Muscle layer of duodenum (tissue), 2 donors: ENCODE data around the gene EDDM13.
"Not testable (repeated sequence)": the region's sequence is repeated elsewhere in the genome, so short reads cannot be mapped to it uniquely, and the experiment has no call there.

Experiments used
- H3K27ac ChIP-seq: one replicate; pipeline ENCODE4 v1.7.0; 2013; ENCODE audit warnings: mild to moderate bottlenecking, low read length
- H3K27me3 ChIP-seq: one replicate; pipeline ENCODE4 v1.7.0; 2013; ENCODE audit warnings: low read depth, mild to moderate bottlenecking, control low read depth, low read length
- H3K36me3 ChIP-seq, 2 donors: one replicate each; pipeline ENCODE4 v1.7.0; 2013; ENCODE audit warnings: low read length in 2 of 2, control low read depth in 1 of 2, mild to moderate bottlenecking in 1 of 2; ENCODE audit not compliant: insufficient read depth in 2 of 2, control insufficient read depth in 1 of 2
- H3K4me1 ChIP-seq, 2 donors: one replicate each; pipeline ENCODE4 v1.7.0; 2013; ENCODE audit warnings: low read length in 2 of 2, mild to moderate bottlenecking in 2 of 2, control low read depth in 1 of 2, moderate library complexity in 1 of 2; ENCODE audit not compliant: insufficient read depth in 2 of 2, control insufficient read depth in 1 of 2
- H3K4me3 ChIP-seq, 2 donors: one replicate each; pipeline ENCODE4 v1.7.0; 2013; ENCODE audit warnings: low read length in 2 of 2, low read depth in 1 of 2, mild to moderate bottlenecking in 1 of 2
- H3K9me3 ChIP-seq, 2 donors: one replicate each; pipeline ENCODE4 v1.7.0; 2013; ENCODE audit warnings: low read length in 2 of 2, control low read depth in 1 of 2, mild to moderate bottlenecking in 1 of 2; ENCODE audit not compliant: control insufficient read depth in 1 of 2
- donor health status: healthy.

Gene EDDM13

DNA sequence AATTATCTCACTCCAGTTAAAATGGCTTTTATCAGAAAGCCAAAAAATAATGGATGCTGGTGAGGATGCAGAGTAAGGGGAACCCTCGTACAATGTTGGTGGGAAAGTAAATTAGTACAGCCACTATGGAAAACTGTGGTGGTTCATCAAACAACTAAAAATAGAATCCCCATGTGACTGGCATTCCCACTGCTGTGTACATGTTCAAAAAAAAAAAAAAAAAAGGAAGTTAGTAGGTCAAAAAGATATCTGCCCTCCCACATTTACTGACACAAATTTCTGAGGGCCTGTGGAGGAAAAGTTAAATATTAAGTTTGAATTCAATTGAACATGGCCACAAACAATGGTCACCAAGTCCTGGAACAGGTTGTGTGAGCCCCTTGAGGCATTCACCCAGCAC is 51.9 kb downstream of the EDDM13 start:
- H3K27ac ChIP-seq = no peak overlapping the region
- H3K4me1 ChIP-seq = no peaks in the 10 kb centered on the region

DNA sequence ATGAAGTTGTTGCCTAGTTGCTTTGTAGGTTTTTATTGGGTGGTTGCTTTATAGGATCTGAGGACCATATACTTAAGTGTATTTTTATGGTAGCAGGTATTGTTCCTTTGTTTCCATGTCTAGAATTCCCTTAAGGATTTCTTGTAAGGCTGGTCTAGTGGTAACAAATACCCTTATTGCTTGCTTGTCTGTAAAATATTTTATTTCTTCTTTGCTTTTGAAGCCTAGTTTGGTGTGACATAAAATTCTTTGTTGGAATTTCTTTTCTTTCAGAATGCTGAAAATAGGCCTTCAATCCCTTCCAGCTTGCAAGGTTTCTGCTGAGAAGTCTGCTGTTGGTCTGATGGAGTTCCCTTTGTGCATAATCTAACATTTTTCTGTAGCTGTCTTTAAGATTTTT is 60.1 kb downstream of the EDDM13 start:
- Histone ChIP-seq H3K36me3 (no peaks in the 10 kb centered on the region), H3K4me1 (no peaks in the 10 kb centered on the region), H3K9me3 (peaks cover 0 to 9% of the 10 kb centered on the region in 2 donors), H3K27me3 (no peaks in the 10 kb centered on the region), H3K27ac (no peak overlapping the region), H3K4me3 (no peak overlapping the region)

More for the DNA sequence above, 51.9 kb downstream of the EDDM13 start:
- H3K9me3 ChIP-seq = no peaks in the 10 kb centered on the region
- no peaks in the 10 kb centered on the region for H3K36me3 ChIP-seq
- no peaks in the 10 kb centered on the region for H3K27me3 ChIP-seq
- no peak overlapping the region for H3K4me3 ChIP-seq

DNA sequence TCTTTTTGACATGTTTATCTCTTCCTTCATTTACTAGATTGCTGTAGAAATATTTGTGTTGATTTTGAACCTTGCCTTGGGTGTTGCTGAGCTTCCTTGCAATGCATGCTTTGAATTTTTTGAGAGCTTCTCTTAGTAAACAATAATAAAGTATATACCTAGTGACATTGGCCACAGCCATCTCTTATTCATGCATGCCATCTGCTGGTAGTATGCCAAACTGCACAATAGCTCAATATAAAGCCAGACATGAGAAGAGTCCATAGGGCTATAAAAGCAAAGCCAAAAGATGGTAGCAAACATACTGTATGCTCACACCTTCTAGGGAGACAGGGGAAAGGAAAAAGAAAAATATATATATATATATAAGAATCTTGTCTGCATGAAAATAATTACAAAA is 61.0 kb downstream of the EDDM13 start:
- Histone ChIP-seq H3K4me3 (no peak overlapping the region), H3K27ac (no peak overlapping the region), H3K4me1 (no peaks in the 10 kb centered on the region), H3K36me3 (no peaks in the 10 kb centered on the region), H3K9me3 (peaks cover 0 to 9% of the 10 kb centered on the region in 2 donors), H3K27me3 (no peaks in the 10 kb centered on the region)

DNA sequence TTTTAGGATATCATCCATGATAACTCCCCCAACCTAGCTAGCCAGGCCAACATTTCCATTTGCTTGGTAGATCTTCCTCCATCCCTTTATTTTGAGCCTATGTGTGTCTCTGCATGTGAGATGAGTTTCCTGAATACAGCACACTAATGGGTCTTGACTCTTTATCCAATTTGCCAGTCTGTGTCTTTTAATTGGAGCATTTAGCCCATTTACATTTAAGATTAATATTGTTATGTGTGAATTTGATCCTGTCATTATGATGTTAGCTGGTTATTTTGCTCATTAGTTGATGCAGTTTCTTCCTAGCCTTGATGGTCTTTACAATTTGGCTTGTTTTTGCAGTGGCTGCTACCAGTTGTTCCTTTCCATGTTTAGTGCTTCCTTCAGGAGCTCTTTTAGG is 62.8 kb downstream of the EDDM13 start:
- not testable (repeated sequence) for H3K4me1 ChIP-seq, H3K4me3 ChIP-seq, H3K27me3 ChIP-seq, H3K36me3 ChIP-seq, H3K27ac ChIP-seq, H3K9me3 ChIP-seq

DNA sequence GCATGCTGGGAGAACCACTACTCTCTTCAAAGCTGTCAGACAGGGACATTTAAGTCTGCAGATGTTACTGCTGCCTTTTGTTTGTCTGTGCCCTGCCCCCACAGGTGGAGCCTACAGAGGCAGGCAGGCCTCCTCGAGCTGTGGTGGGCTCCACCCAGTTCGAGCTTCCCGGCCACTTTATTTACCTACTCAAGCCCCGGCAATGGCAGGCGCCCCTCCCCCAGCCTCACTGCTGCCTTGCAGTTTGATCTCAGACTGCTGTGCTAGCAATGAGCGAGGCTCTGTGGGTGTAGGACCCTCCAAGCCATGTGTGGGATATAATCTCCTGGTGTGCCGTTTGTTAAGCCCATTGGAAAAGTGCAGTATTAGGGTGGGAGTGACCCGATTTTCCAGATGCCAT is 64.5 kb downstream of the EDDM13 start:
- H3K4me3 ChIP-seq, H3K9me3 ChIP-seq, H3K4me1 ChIP-seq, H3K27me3 ChIP-seq, H3K36me3 ChIP-seq, H3K27ac ChIP-seq: not testable (repeated sequence)

DNA sequence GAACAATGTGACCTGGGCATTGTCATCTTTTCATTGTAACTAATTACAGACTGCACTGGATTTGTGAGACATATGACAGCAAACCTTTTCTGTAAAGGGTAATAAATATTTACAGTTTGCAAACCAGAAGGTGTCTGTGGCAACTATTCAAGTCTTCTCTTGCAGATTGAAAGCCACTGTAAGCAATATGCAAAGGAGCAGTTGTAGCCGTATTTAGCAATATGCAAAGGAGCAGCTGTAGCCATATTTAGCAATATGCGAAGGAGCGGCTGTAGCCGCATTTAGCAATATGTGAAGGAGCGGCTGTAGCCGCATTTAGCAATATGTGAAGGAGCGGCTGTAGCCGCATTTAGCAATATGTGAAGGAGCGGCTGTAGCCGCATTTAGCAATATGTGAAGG is 66.5 kb downstream of the EDDM13 start:
- not testable (repeated sequence) for H3K27me3 ChIP-seq, H3K36me3 ChIP-seq, H3K27ac ChIP-seq, H3K4me3 ChIP-seq, H3K9me3 ChIP-seq, H3K4me1 ChIP-seq

DNA sequence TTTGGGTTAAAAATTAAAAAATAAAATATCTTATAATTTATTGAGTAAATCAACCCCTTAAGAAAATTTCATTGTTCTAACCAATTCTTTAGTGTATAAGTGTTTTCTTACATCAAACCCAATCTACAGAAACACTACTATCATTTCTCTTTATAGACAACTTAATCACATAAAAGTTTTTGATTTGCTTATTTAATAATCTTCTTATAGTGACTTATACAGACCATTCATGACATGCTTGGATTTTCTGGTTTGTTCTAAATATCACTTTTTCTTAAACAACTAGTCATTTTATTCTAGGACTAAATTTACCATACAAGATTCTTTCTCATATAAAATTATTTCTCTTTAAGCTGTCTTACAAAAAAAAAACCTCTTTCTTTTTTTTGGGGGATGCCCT is 69.4 kb downstream of the EDDM13 start:
- no peaks in the 10 kb centered on the region for H3K9me3 ChIP-seq
- no peaks in the 10 kb centered on the region for H3K27me3 ChIP-seq
- H3K4me3 ChIP-seq = no peak overlapping the region
- H3K4me1 ChIP-seq = no peaks in the 10 kb centered on the region
- no peaks in the 10 kb centered on the region for H3K36me3 ChIP-seq
- H3K27ac ChIP-seq = no peak overlapping the region

DNA sequence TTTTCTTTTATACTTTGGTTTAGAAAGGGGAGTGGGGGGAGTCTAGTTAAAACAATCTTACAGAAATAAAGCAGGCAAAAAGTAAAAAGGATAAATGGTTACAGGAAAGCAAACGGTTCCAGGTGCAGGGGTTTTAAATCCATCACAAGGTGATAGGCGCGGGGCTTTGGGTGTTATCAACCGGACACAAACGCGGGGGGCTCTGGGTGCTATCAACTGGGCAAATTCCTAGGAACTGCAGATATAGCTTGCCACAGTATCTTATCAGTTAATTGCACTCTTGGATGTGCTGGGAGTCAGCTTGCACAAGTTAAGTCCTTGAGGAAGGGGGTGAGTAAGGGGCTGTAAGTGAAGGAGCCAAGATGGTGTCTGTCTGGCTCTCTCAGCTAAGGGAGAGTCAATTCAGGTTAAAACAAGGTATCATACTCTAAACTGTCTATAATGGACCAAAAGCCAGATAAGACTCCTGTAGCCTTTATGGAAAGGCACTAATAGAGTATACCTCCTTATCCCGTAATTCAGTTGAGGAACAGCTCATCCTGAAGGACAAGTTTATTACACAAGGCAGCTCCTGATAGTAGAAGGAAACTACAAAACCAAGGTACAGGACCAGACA is 74.7 kb downstream of the EDDM13 start:
- Histone ChIP-seq H3K27ac (no peak overlapping the region), H3K4me1 (no peaks in the 10 kb centered on the region), H3K4me3 (no peak overlapping the region), H3K9me3 (no peaks in the 10 kb centered on the region), H3K27me3 (no peaks in the 10 kb centered on the region), H3K36me3 (no peaks in the 10 kb centered on the region)

DNA sequence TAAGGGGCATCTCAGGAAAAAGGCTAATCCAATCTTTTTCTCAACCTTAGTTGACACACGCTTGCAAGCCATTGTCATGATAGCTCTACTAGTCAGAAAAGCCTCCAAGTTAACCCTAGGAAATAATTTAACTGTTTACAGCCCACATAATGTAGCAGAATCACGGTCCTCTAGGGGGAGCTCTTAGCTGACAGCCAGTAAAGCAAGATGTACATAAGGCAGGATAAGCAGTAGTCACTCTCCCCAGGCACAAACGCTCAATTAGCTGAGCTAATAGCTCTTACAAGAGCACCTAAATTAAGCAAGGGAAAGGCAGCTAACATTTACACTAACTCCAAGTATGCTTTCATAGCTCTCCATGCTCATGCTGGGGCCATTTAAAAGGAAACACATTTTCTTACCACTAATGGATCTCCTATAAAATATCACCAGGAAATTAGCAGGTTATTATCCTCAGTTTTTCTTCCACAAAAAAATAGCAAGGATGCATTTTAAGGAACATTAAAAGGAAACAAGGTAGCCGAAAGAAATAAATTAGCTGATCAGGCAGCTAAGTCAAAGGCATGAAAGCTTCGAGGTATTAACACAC is 75.8 kb downstream of the EDDM13 start:
- no peaks in the 10 kb centered on the region for H3K36me3 ChIP-seq
- no peak overlapping the region for H3K4me3 ChIP-seq
- H3K4me1 ChIP-seq = no peaks in the 10 kb centered on the region

DNA sequence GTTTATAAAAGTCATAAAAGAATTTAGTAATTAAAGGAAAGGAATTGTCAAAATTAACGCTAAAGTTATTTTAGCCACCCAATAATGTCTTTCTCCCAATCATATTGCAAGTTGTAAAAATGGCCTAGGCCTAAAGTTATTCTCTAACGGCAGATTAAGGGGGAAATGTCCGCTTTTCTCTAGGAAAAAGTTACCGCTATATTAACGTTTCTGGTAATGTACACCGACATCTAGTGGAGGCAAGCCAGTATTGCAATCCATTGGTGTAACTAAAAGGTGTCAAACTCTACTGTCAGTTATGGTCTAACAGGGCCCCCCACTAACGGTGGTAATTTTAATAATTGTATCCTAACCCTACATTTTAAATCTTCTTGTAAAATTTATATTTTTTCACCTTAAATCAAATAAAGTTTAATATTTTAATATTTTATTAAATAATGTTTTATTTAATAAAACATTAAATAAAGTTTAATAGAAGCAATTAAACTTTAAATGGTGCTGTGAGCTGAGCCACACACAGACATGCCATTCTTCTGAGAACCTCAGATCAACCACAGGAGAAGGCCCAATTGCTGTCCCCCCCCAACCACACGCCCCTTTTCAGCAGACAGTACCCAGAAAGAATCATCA is 78.0 kb downstream of the EDDM13 start:
- no peaks in the 10 kb centered on the region for H3K4me1 ChIP-seq
- no peaks in the 10 kb centered on the region for H3K27me3 ChIP-seq
- H3K4me3 ChIP-seq = no peak overlapping the region
- no peaks in the 10 kb centered on the region for H3K9me3 ChIP-seq
- no peaks in the 10 kb centered on the region for H3K36me3 ChIP-seq
- no peak overlapping the region for H3K27ac ChIP-seq

More for the DNA sequence above, 75.8 kb downstream of the EDDM13 start:
- H3K27ac ChIP-seq = no peak overlapping the region
- H3K9me3 ChIP-seq = no peaks in the 10 kb centered on the region
- no peaks in the 10 kb centered on the region for H3K27me3 ChIP-seq

DNA sequence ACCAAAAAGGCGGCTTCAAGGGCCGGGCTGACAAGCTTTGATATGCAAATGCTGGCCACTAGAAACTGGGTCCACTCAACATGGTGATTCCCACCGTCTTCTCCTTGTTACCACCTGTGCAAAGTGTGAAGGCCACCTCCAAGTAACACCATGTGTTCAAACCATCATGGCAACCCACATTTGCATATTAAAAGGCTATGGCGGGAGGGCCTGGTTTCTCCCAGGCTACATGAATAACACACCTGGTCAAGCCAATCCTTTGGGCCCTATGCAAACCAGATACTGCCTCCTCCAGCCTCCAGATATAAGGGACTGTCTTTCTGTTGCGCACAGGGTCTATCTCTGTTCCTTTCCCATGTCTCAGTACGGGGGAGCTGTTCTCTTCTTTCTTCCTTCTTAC is 78.7 kb downstream of the EDDM13 start:
- Histone ChIP-seq H3K4me1 (no peaks in the 10 kb centered on the region), H3K27me3 (no peaks in the 10 kb centered on the region), H3K36me3 (no peaks in the 10 kb centered on the region), H3K9me3 (no peaks in the 10 kb centered on the region), H3K4me3 (no peak overlapping the region), H3K27ac (no peak overlapping the region)

DNA sequence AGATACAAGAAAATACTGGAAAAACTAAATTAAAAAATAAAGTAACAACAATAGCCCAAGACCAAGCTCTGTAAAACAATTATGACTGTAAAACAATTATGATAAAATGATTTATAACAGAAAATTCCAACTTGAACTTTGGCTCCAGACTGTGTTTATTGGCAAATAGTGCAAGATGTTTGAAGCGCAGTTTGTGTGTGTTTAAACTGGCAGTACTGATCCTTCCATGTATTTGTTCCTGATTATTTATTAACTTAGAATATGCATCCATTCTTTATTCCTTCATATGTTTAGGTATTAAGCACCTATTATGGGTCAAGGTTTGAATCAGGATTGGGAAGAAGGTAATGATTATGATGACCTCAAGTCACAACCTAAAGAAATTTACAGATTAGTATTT is 83.0 kb downstream of the EDDM13 start:
- no peak overlapping the region for H3K27ac ChIP-seq
- no peak overlapping the region for H3K4me3 ChIP-seq
- H3K4me1 ChIP-seq = no peaks in the 10 kb centered on the region
- H3K9me3 ChIP-seq = peaks cover 0 to 11% of the 10 kb centered on the region in 2 donors
- H3K36me3 ChIP-seq = no peaks in the 10 kb centered on the region
- H3K27me3 ChIP-seq = no peaks in the 10 kb centered on the region
